Measurements from ENCODE around the gene SLC25A47.

Gene SLC25A47

DNA sequence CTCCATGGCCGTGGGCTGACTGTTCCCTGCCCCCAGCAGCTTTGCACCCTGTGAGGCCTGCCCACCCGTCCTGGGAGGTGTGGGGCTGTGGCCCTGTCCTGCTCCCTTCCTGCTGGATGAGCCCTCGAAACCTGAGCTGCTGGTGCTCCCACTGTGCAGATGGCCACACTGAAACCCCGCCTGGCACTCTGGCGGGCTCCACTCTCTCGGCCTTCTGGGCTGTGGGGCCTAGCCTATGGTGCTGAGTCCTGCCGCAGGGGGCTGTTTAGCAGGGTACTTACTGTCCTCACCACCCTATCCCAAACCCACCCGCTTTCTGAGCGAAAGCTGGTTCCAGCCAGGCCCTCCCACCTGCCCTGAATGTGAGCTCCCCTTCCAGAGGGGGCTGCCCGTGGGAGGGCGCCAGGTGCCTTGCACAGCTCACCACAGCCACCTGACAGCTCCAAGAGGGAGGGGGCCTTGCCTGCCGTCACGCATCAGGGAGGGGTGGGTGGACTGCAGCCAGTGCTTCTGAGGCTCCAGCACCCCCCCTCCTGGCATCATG lies 7.3 kb downstream of the SLC25A47 start:
- Histone ChIP-seq H3K27ac (no peak overlapping the region), H3K9ac (no peak overlapping the region), H3K4me3 (no peak overlapping the region), H4K20me1 (peaks cover 0 to 74% (median 0%) of the 10 kb centered on the region in 11 experiments; a peak in 5 of 22 replicates), H3K4me2 (peak overlapping the region in 6 of 11 experiments; percentile 49 to 75 (median 59); a peak in 10 of 22 replicates), H3K27me3 (no peaks in the 10 kb centered on the region), H3K9me3 (replicated peaks in 1 of 11) (no peaks in the 10 kb centered on the region), H3K4me1 (peaks cover 0 to 35% (median 32%) of the 10 kb centered on the region in 10 experiments; a peak in 16 of 20 replicates), H3K36me3 (peaks cover 0 to 29% (median 12%) of the 10 kb centered on the region in 11 experiments; a peak in 14 of 22 replicates)
- TF ChIP-seq Cebpa-rat (IDR thresholded peaks at IDR 0.05), result no peak

DNA sequence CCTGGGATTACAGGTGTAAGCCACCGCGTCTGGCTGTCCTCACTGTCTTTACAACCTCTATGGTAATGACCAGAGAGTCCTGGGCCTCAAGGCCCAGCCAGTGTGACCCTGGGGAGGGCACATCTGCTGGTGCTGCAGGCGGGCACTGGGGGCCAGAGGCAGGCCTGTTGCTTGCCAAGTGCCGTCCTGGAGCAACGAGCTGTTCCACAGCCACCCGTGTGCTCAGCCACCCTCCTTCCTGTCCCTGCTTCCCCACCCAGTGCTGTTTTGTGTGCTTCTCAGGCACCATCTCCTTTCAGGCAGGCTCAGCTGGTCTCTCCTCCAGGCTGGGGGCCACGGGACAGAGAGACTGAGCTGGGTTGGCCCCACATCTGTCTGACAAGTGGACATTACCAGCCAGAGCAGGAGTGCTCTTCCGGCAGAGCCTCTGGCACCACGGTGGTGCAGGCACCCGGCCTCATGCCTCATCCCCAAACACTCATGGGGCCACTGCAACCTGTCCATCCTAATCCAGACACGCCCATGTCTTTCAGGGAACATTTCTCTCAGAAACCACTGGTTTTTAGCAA lies 9.0 kb downstream of the SLC25A47 start:
- Histone ChIP-seq H4K20me1 (peaks cover 0 to 71% (median 0%) of the 10 kb centered on the region in 11 experiments; a peak in 5 of 22 replicates), H3K36me3 (peaks cover 0 to 46% (median 27%) of the 10 kb centered on the region in 11 experiments; a peak in 17 of 22 replicates), H3K4me1 (peaks cover 0 to 42% (median 33%) of the 10 kb centered on the region in 10 experiments; a peak in 15 of 20 replicates), H3K9ac (peak overlapping the region in 4 of 11 experiments; percentile 7 to 52 (median 14); a peak in 4 of 22 replicates), H3K9me3 (replicated peaks in 1 of 11) (no peaks in the 10 kb centered on the region), H3K27ac (peak overlapping the region in 4 of 11 experiments; percentile 6 to 43 (median 24); a peak in 5 of 22 replicates), H3K27me3 (no peaks in the 10 kb centered on the region), H3K4me2 (peak overlapping the region in 8 of 11 experiments; percentile 43 to 76 (median 57); a peak in 16 of 22 replicates), H3K4me3 (no peak overlapping the region)
- TF ChIP-seq Cebpa-rat (IDR thresholded peaks at IDR 0.05), result no peak

DNA sequence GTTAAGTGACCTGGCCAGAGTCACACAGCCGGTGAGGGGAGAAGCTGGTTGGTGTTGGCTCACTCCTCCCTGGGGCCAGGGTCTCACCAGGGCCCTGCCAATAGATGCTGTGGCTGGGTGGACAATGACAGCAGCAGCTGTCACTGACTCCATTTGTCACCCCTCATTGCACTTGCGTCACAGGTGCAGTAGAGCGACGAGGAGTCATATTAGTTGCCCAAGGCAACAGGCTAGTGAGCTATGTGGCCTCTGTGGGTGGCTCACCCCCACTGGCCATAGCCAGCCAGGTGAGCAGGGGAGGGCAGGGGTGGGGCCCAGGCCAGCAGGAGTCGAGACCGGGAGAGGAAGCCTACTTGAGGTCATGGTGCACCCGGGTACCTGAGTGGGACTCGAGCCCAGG lies 9.7 kb downstream of the SLC25A47 start:
- TF ChIP-seq Cebpa-rat (IDR thresholded peaks at IDR 0.05), result no peak
- Histone ChIP-seq H3K4me2 (peak overlapping the region in 8 of 11 experiments; percentile 43 to 76 (median 57); a peak in 16 of 22 replicates), H3K9me3 (replicated peaks in 1 of 11) (no peaks in the 10 kb centered on the region), H3K4me3 (no peak overlapping the region), H3K9ac (peak overlapping the region in 4 of 11 experiments; percentile 7 to 52 (median 14); a peak in 2 of 22 replicates), H3K4me1 (peaks cover under 1 to 43% (median 33%) of the 10 kb centered on the region in 10 experiments; a peak in 15 of 20 replicates), H3K36me3 (peaks cover 0 to 53% (median 33%) of the 10 kb centered on the region in 11 experiments; a peak in 17 of 22 replicates), H4K20me1 (peaks cover 0 to 75% (median 0%) of the 10 kb centered on the region in 11 experiments; a peak in 5 of 22 replicates), H3K27ac (peak overlapping the region in 3 of 11 experiments; percentile 17 to 43 (median 30); a peak in 4 of 22 replicates), H3K27me3 (no peaks in the 10 kb centered on the region)

DNA sequence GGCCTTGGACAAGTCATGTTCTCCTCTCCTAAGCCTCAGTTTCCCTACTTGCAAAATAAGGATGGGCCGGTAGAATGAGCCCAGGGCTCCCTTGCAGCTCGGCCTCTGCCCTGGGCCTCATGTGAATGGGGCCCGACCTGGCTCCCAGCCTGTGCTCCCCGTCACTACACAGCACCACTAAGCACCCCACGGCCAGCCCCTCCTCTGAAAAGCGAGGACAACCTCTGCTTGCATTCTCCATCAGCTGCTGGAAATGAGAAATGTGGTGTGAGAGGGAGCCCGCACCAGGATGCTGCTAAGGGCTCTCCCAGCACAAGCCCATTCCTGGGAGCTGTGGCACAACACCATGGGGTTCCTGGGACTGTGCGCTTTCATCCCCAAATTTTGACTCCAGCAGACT lies 10.2 kb downstream of the SLC25A47 start:
- Histone ChIP-seq H3K9me3 (replicated peaks in 1 of 11) (no peaks in the 10 kb centered on the region), H3K4me3 (no peak overlapping the region), H3K27ac (peak overlapping the region in 1 of 11 experiments; percentile 9; a peak in 1 of 22 replicates), H4K20me1 (peaks cover 0 to 74% (median 0%) of the 10 kb centered on the region in 11 experiments; a peak in 5 of 22 replicates), H3K9ac (no peak overlapping the region), H3K4me1 (peaks cover 6 to 43% (median 33%) of the 10 kb centered on the region in 10 experiments; a peak in 15 of 20 replicates), H3K36me3 (peaks cover 0 to 58% (median 38%) of the 10 kb centered on the region in 11 experiments; a peak in 17 of 22 replicates), H3K4me2 (peak overlapping the region in 7 of 11 experiments; percentile 51 to 76 (median 60); a peak in 9 of 22 replicates), H3K27me3 (no peaks in the 10 kb centered on the region)
- no peak for TF ChIP-seq Cebpa-rat (IDR thresholded peaks at IDR 0.05)

DNA sequence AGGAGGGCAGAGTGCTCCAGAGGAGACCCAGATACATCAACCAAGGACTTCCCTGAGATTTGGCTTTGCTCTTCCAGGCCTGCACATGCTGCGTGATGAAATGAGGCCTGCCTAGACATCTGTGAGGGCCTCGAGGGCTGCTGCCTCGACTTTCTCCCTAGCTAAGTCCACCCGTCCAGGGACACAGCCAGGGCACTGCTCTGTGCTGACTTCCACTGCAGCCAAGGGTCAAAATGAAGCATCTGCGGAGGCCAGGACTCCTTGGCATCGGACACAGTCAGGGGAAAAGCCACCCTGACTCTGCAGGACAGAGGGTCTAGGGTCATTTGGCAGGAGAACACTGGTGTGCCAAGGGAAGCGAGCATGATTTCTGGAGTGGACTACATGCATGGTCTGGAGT lies 10.7 kb downstream of the SLC25A47 start:
- H3K9me3 ChIP-seq (replicated peaks in 1 of 11), result no peaks in the 10 kb centered on the region
- peaks cover 0 to 63% (median 40%) of the 10 kb centered on the region in 11 experiments; a peak in 17 of 22 replicates for H3K36me3 ChIP-seq
- no peak overlapping the region for H3K9ac ChIP-seq
- H3K27ac ChIP-seq, result peak overlapping the region in 1 of 11 experiments; percentile 9; a peak in 1 of 22 replicates
- H3K4me3 ChIP-seq, result no peak overlapping the region
- no peak overlapping the region; a peak in 1 of 22 replicates for H3K4me2 ChIP-seq
- TF ChIP-seq Cebpa-rat (IDR thresholded peaks at IDR 0.05), result no peak
- peaks cover 9 to 43% (median 33%) of the 10 kb centered on the region in 10 experiments; a peak in 18 of 20 replicates for H3K4me1 ChIP-seq
- no peaks in the 10 kb centered on the region for H3K27me3 ChIP-seq
- peaks cover 0 to 69% (median 0%) of the 10 kb centered on the region in 11 experiments; a peak in 5 of 22 replicates for H4K20me1 ChIP-seq

DNA sequence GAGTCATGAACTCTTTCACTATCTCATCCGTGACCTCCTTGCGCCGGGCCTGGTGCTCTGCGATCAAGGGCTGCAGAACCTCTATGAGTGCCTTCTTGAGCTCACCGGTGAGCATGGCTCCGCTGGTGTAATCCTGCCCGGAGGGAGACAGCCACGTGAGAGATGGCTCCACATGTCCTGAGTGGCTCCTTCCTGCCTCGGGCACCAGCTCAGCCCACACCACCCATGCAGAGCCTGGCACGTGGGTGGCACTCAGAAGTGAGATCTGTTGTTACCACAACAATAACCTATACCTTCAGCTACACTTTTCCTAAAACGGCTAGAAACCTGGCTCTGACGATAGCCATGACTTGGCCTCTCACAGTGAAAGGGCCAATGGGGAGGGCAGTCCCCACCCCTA lies 11.8 kb downstream of the SLC25A47 start:
- Histone ChIP-seq H3K4me3 (no peak overlapping the region), H3K36me3 (peaks cover 0 to 72% (median 41%) of the 10 kb centered on the region in 11 experiments; a peak in 18 of 22 replicates), H3K9me3 (replicated peaks in 1 of 11) (no peaks in the 10 kb centered on the region), H3K9ac (no peak overlapping the region), H3K27me3 (no peaks in the 10 kb centered on the region), H3K4me1 (peaks cover 20 to 45% (median 34%) of the 10 kb centered on the region in 10 experiments), H3K4me2 (no peak overlapping the region), H3K27ac (no peak overlapping the region), H4K20me1 (peaks cover 0 to 59% (median 0%) of the 10 kb centered on the region in 11 experiments; a peak in 5 of 22 replicates)
- TF ChIP-seq Cebpa-rat (IDR thresholded peaks at IDR 0.05), result no peak

DNA sequence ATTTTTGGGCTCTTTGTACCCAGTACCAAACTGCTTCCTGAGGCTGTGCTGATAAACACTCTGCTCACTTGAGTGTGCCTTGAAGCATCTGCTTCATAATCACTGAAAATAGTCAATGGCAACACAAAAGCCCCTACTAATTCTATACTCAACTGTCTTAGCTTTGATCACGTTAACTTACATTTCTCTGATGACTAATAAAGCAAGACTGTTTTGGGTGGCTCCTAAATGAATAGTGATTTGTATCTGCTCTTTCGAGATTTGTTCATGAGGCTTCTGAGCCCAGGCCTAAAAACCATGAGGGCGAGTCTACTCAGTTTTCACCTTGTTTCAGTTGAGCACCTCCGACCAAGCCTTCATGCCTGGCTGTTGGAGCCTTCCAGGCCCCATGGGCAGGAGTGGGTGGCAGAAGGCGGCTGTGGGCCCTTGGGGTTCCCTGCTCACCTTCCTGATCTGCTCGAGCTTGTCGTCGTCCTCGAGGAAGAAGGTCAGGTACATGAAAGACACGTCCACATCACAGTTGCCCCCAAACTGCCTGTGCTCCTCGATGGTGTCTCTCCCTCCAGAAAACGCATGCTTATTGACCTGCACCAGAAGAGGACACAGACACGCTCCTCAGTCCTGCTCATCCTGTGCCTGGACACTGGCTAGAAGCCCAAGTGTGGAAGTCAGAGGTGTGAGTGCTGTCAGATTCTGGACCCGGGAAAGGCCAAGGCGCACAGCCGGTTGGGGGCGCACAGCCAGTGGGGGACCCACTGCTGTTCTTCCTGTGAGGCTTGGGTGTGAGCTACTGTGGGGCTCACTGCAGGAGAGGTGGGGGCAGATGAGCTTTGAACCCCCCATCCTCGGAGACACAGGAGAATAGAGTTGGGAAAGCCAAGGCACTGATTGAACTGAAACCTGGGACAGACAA lies 13.7 kb downstream of the SLC25A47 start:
- Histone ChIP-seq H3K27ac (no peak overlapping the region), H3K4me2 (peak overlapping the region in 4 of 11 experiments; percentile 3 to 21 (median 14); a peak in 3 of 22 replicates), H3K9me3 (replicated peaks in 1 of 11) (no peaks in the 10 kb centered on the region), H3K4me1 (peaks cover 25 to 44% (median 36%) of the 10 kb centered on the region in 10 experiments), H3K9ac (no peak overlapping the region), H3K4me3 (no peak overlapping the region), H3K27me3 (no peaks in the 10 kb centered on the region), H4K20me1 (peaks cover 0 to 46% (median 0%) of the 10 kb centered on the region in 11 experiments; a peak in 4 of 22 replicates), H3K36me3 (peaks cover 0 to 85% (median 55%) of the 10 kb centered on the region in 11 experiments; a peak in 18 of 22 replicates)
- TF ChIP-seq Cebpa-rat (IDR thresholded peaks at IDR 0.05), result no peak

Measured in BLaER1 treated with 17β-estradiol and CSF1 and Interleukin-3, amounts not matched to agents 10 nM and 100 nM (cell line).